Psoas muscle (tissue), 8 donors: ENCODE data around the gene PRDX3. TPM values are rescaled to one million over a fixed set of nuclear protein-coding genes. Genes with fewer than 3 reads are reported as not detected.

ENCODE experiments used
- ATAC-seq, 4 donors: fragments of 200-7000 bp; cut with Tn5 transposase; one replicate each; pipeline ENCODE4 v1.9.1; 2020; ENCODE audit warnings: moderate library complexity in 3 of 4, mild to moderate bottlenecking in 2 of 4
- DNase-seq, 2 donors: peaks; one replicate each; pipeline ENCODE4 v3.0.0-alpha.2; 2020
- H3K27ac ChIP-seq: fragments of 200-600 bp; one replicate; pipeline ENCODE4 v1.8.0; 2022
- H3K27me3 ChIP-seq, 3 donors: fragments of 200-600 bp in 1 of 3; one replicate each; pipeline versions ENCODE4 v1.6.1 to v1.8.0; 2013 to 2022; ENCODE audit warnings: low read length in 2 of 3, mild to moderate bottlenecking in 2 of 3, moderate library complexity in 1 of 3; ENCODE audit not compliant: insufficient read depth in 3 of 3
- H3K36me3 ChIP-seq, 2 donors: fragments of 200-600 bp in 1 of 2; one replicate each; pipeline versions ENCODE4 v1.6.1 to v1.8.0; 2013 to 2022; ENCODE audit warnings: low read depth in 1 of 2, mild to moderate bottlenecking in 1 of 2, moderate library complexity in 1 of 2; ENCODE audit not compliant: insufficient read depth in 1 of 2
- H3K4me1 ChIP-seq: fragments of 200-600 bp; one replicate; pipeline ENCODE4 v1.8.0; 2022
- H3K4me3 ChIP-seq: fragments of 200-600 bp; one replicate; pipeline ENCODE4 v1.8.0; 2022; ENCODE audit warnings: mild to moderate bottlenecking
- H3K9me3 ChIP-seq: fragments of 200-600 bp; one replicate; pipeline ENCODE4 v1.8.0; 2022
- CTCF ChIP-seq: fragments of 200-600 bp; IDR thresholded peaks from one replicate; pipeline ENCODE4 v1.8.0; 2022; ENCODE audit warnings: antibody characterized with exemption
- WGBS, 3 donors: extraction: QIAGEN DNeasy Blood & Tissue Kit; methylation state at CpG; one replicate each; pipeline versions ENCODE4 v1.1.6 to v1.1.7; 2013; 5-methylcytosine and 5-hydroxymethylcytosine counted together
- intact Hi-C, 2 donors: fragments of 100-400 bp; cut with DNase I; formaldehyde crosslinking; loops; one replicate each; pipeline versions ENCODE4 v1.11.0 to v1.14.2; 2022
- polyA plus RNA-seq, 3 donors: library from polyadenylated mRNA; stranded (reverse); fragments of 200-250 nt; gene quantifications; one replicate each; pipeline ENCODE4 v1.2.3, GENCODE V29; 2013
- total RNA-seq, 4 donors: library from RNA; stranded (reverse); fragmentation: NEBNext Ultra II Directional in 2 of 4; extraction: Animal tissue kit (Norgen Biotek cat#: 25700) in 2 of 4; gene quantifications; one replicate each; pipeline versions ENCODE4 v1.2.1 to v1.2.4, GENCODE V29; 2021 to 2023
- donor health status: healthy with polysubstance abuse.
- donor health status: DM: no; HTN: no; CAD: no; lungs with moderate emphysema.
- donor health status: Bipolar disorder and iron deficiency.
- donor health status: healthy.
- donor health status: DM: yes; HTN: yes; CAD: no.
- donor health status: DM: no; HTN: no; CAD: no.
- donor health status: DM: no; HTN: no; CAD: no.
- donor health status: DM: yes; HTN: yes; CAD: no.

Gene PRDX3
- total and polyA plus RNA-seq, 7 donors: 182 to 331 (median 201) TPM

- H3K27ac ChIP-seq: peak overlapping the region; percentile 53
- ATAC-seq (peak in 1 of 4 donors; percentile 38), DNase-seq (no peak)
- no peaks in the 10 kb centered on the region for H3K36me3 ChIP-seq
- WGBS, 3 donors: 41 to 52% (median 41%) methylated on average over 9 of the region's 9 CpGs
- no peaks in the 10 kb centered on the region for H3K27me3 ChIP-seq
- intact Hi-C loops: no loop called here
- no peak for TF ChIP-seq CTCF
- H3K4me1 ChIP-seq: no peaks in the 10 kb centered on the region
- no peaks in the 10 kb centered on the region for H3K9me3 ChIP-seq
- H3K4me3 ChIP-seq: no peak overlapping the region
Measured at GRCh38 chr10:119222537-119222936, 43.9 kb upstream of the PRDX3 start.

GRCh38 chr10:119221666-119222065 is 43.1 kb upstream of the PRDX3 start:
- intact Hi-C loops: no loop called here
- WGBS, 3 donors: 88 to 93% (median 89%) methylated on average over 1 of the region's 1 CpG
- H3K4me1 ChIP-seq: no peaks in the 10 kb centered on the region
- H3K27ac ChIP-seq: peak overlapping the region; percentile 53
- TF ChIP-seq CTCF: no peak
- no peak for ATAC-seq
- H3K36me3 ChIP-seq: no peaks in the 10 kb centered on the region
- no peak overlapping the region for H3K4me3 ChIP-seq
- H3K27me3 ChIP-seq: no peaks in the 10 kb centered on the region
- no peak for DNase-seq
- no peaks in the 10 kb centered on the region for H3K9me3 ChIP-seq

GRCh38 chr10:119221201-119221600 is 42.6 kb upstream of the PRDX3 start:
- no peaks in the 10 kb centered on the region for H3K4me1 ChIP-seq
- TF ChIP-seq CTCF: no peak
- DNase-seq (no peak), ATAC-seq (peak in 1 of 4 donors; percentile 40)
- no peak overlapping the region for H3K4me3 ChIP-seq
- peak overlapping the region; percentile 36 for H3K27ac ChIP-seq
- WGBS, 3 donors: 72 to 78% (median 78%) methylated on average over 4 of the region's 4 CpGs
- no peaks in the 10 kb centered on the region for H3K36me3 ChIP-seq
- H3K27me3 ChIP-seq: no peaks in the 10 kb centered on the region
- intact Hi-C loops: no loop called here
- no peaks in the 10 kb centered on the region for H3K9me3 ChIP-seq

GRCh38 chr10:119219871-119220270 is 41.3 kb upstream of the PRDX3 start:
- H3K36me3 ChIP-seq: no peaks in the 10 kb centered on the region
- intact Hi-C loops: no loop called here
- 71 to 85% (median 79%) methylated on average over 5 of the region's 5 CpGs for WGBS, 3 donors
- DNase-seq (no peak), ATAC-seq (no peak)
- no peak overlapping the region for H3K4me3 ChIP-seq
- no peaks in the 10 kb centered on the region for H3K27me3 ChIP-seq
- H3K4me1 ChIP-seq: no peaks in the 10 kb centered on the region
- H3K9me3 ChIP-seq: no peaks in the 10 kb centered on the region
- H3K27ac ChIP-seq: peak overlapping the region; percentile 9
- TF ChIP-seq CTCF: no peak

- no peaks in the 10 kb centered on the region for H3K4me1 ChIP-seq
- peak in 1 of 4 donors; percentile 46 for ATAC-seq
- no peak overlapping the region for H3K27ac ChIP-seq
- 73 to 75% (median 74%) methylated on average over 4 of the region's 4 CpGs for WGBS, 3 donors
- intact Hi-C loops: no loop called here
- H3K36me3 ChIP-seq: no peaks in the 10 kb centered on the region
- H3K4me3 ChIP-seq: no peak overlapping the region
- no peaks in the 10 kb centered on the region for H3K9me3 ChIP-seq
- TF ChIP-seq CTCF: no peak
- DNase-seq: no peak
- no peaks in the 10 kb centered on the region for H3K27me3 ChIP-seq
Measured at GRCh38 chr10:119217991-119218490, 39.4 kb upstream of the PRDX3 start.
